Stimulated activated CD8-positive, alpha-beta memory T cell treated with anti-CD3 and anti-CD28 coated beads, Interleukin-2, amount 100 ng/mL, for 48 hours (primary cell): ENCODE measurements around the gene SLC25A21.

Experiments
- DNase-seq, 2 donors: peaks; one replicate each; pipeline ENCODE4 v3.0.0-alpha.2; 2020; ENCODE audit warnings: low read depth in 2 of 2

SLC25A21 gene

GRCh38 chr14:37045340-37046061, 126.9 kb downstream of the SLC25A21 start:
- no peak for DNase-seq

DNA sequence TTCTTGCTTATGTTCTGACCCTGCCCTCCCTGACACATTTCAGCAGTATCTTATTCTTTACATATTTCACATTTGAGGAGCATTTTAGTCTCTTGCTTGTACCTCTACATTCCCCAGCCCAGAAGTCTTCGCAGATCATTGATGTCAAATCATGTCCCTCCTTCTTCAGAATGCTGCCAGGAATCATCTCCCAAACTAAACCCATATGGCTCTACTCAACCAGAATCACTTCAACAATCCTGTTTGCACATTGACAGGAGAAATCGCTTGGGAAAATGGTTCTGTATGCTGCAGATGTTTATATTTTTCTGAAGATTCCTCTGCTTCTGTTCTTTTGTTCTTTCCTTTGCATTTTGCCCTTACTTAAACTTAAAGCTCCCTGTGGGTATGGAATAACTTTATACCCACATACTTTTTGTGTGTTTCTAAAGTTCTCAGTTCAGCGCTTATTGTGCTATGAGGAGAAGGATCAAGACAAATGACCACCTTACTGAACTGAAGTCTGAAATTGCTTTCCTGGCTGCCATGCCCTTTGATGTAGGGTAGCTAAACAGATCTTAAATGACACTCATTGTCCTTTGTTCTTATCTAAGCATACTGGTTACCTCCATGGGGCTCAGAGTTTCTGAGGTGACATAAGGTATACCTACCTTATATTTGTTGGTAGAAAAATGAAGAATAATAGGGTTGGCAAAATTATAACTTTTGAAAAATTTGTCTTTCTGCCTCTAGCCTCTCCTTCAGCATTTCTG, 134.6 kb downstream of the SLC25A21 start:
- DNase-seq: no peak

DNA sequence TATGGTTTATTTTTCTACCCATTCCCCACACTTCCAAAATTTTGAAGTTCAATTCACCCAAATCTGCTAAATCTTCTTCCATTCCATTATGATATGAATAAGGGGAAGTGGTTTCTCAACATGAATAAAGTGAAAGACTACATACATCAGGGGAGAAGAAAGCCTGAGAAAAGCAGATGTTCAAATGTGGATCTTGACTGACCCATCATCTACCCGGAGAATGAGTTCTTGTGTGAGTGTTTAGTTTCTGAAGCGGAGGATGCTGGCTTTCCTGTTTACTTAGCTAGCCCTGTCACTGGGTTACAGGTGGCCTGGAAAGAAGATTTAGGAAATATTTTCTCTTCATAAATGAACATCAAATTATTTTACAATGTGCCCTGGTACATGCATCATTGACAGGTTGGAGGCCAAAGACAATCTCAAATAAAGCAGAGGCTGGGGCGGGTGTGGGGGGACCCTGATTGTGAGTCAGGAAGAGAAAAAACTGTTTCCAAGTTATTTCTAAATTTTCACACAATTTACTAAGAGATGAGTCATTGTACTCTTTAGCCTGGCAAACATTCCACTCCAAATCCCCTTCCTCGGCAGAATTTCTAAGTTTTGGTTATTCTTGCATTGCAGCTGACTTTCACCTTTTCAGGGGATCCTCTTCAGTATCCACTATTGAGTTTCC, 135.6 kb downstream of the SLC25A21 start:
- DNase-seq: no peak

DNA sequence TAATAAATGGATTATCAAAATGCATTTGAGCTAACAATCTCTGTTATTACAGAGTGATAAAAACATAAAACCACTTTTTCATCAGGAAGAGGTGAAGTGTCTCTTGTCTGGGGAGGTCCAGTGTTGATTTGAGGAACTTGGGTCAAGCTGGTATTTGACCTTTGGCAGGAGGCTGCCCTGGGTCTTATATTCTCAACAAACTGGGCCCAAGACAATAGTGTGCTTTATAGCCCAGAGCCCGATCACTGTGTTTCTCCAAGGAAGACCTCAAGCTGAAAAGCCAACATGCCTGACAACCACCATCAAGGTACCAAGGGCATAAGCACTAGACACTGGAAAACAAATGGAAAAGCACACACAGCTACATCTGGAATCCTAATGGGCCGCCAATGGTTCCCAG, 137.0 kb downstream of the SLC25A21 start:
- no peak for DNase-seq

DNA sequence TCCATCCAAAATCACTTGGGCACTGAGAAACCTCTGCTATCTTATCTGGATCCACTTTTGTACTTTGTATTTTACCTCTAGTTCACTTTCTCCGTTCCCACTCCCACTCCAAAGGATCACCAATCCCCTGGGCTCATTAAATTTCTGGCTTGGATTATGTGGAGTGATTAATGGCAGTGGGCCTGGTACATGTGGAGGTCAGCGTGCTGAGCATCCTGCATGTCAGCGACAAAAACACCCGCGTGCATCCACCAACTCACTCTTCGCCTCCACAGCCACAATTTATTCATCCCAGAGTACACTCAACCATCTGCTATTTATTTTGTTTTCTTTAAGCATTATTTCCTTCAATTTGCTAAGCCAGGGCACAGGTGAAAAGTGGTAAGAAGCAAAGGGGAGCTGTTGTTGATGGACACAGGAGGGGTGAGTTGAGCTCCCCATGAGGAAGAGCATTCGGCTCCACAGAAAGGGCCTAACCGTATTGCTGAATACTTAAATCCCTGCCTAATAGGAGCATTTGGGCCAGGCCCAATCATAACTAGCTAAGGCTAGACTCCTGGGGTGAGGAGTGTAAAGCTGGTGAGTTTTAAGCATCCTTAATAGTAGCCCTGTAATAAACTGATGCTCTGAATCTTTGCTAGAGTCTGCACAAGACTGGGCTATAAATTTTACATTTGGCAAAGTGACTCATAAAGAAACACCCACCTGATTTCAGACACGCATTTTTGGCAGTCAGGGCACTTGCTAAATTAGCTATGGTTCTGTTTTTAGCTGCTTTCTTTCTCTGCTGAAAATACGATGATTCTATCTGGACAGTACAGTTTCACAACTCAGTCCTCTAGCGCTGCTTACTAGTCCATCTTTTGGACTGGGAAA, 137.8 kb downstream of the SLC25A21 start:
- DNase-seq: no peak

- DNase-seq: no peak
Measured at GRCh38 chr14:37032863-37033262, 139.5 kb downstream of the SLC25A21 start.

GRCh38 chr14:37027188-37027824, 145.1 kb downstream of the SLC25A21 start:
- no peak for DNase-seq

- DNase-seq: no peak
Measured at GRCh38 chr14:37023875-37024565, 148.4 kb downstream of the SLC25A21 start.

DNA sequence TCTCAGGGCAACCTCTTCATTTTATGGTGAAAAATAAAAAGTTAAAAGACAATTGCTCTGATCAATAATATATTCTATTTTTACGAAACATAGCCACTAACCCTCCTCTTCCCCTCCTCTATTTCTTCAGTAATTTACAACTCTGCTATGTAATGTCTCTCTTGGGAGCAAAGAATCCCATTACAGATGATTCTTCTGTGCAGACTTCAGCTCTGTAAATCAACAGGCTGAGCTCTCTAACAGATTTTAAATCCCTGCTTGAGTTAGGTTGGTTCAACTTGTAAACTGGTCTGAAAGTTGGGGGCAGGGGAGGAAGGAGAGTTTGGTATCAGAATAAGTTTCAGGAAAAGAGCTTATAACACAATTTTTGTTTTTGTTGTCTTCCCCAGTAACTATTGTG, 151.0 kb downstream of the SLC25A21 start:
- DNase-seq: no peak

- no peak for DNase-seq
Measured at GRCh38 chr14:37019488-37019887, 152.9 kb downstream of the SLC25A21 start.

GRCh38 chr14:37018571-37019240, 153.7 kb downstream of the SLC25A21 start:
- no peak for DNase-seq

GRCh38 chr14:37013078-37013477, 159.3 kb downstream of the SLC25A21 start:
- DNase-seq: no peak

DNA sequence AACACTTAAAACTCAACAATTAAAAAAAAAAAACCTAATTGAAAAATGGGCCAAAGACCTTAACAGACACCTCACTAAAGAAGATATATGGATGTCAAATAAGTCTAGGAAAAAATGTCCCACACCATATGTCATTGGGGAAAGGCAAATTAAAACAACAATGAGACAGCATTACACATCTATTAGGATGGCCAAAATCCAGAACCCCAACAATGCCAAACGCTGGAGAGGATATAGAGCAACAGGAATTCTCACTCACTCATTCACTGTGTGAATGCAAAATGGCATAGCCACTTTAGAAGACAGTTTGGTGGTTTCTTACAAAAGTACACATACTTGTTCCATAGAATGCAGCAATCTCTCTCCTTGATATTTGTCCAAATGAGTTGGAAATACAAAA, 173.7 kb downstream of the SLC25A21 start:
- DNase-seq: no peak

DNA sequence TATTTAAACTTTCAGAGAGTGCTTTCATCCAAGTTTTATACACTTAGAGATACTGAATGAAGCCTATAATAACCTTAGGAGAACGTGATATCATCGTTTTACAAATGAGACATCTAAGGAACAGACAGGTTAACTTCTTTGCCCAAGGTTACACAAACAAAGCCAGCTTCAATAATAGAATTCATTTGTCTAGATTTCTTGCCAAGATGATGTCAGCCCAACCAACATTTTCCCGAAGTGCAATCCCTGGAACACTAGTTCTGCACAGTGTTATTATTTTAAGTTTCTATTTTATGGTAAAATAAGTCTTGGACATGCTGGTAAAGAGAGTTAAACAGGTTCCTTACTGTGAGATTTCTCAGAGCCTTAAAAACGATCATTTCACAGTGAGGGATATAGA, 174.6 kb downstream of the SLC25A21 start:
- no peak for DNase-seq

DNA sequence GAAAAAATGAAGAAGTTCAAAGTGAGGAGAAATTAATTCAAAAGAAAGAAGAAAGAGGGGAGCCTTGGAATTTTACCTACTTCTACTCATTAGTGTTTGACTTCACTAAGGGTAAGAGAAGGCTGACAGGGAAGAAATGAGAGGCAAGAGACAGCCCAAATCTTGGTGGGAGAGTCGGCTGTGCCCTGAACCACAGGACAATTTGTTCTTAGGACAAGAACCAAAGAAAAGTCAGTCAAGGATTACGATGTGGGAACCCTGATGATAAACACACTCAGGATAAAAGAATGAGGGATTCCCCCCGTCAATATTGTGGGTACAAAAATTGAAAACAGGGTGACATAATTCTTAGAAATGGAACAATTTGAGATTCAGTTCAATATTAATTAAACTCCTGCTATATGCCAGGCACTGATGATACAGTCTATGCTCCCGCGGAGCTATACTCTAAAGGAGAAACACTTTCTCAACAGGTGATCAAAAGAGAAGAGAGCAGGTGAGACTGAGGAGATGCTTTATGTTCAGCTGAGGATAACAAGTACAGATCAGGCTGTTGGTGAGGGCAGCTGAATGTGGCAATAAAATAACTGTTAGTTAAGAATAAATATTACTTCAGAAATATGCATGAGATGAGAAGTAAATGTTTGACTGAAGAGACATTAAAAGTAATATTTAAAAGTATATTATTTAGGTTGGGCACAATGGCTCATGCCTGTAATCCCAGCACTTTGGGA, 175.4 kb downstream of the SLC25A21 start:
- DNase-seq: no peak

DNA sequence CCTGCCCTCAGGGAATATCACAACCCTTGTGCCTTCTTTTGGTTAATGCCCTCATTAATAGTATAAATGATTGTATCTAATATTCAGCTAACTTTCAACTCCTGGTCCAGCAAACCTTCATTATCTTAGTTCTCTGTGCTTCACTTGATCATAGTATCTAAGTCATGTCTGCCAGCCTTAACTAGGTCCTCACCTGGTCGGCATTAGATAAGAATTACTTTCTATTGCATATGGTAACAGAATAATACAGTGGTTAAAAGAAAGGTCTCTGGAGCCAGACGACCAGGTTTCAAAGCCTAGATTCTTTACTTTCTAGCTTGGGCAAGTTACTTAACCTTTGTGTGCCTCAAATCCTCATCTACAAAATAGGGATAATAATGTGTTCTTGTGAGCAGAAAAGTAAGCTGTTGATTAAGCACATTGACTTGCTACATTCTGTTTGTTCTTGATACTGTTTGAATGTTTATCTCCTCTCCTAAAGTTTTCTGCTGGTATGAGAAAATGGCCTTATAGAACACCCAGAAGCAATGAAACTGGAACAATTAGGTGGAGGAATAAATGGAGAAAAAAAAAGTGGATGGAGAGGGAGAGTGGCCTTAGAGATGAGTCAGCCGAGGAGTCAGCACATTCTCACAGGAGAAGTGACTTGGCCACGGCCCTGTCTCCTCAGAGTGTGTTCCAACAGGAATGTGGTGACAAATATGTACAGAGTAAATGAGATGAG, 176.1 kb downstream of the SLC25A21 start:
- no peak for DNase-seq

DNA sequence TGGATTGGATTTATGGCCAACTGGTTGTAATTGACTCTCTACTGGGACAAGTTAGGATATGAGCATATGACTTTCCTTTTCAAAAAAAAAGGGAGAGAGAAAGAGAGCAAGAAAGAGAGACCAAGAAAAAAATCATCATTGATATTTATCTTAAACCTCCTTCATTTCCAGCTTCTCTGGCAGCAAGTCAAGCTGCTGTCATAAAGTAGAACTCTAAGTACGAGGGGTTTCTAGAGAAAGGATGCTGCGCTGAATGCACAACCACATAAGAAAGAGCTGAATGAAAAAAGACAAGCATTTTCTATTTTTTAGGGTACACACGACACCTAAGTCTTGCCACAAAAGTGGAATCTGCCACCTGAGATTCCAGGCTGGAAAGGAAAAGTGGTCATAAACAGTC, 182.6 kb downstream of the SLC25A21 start:
- DNase-seq: no peak

GRCh38 chr14:36988989-36989388, 183.4 kb downstream of the SLC25A21 start:
- DNase-seq: no peak

DNA sequence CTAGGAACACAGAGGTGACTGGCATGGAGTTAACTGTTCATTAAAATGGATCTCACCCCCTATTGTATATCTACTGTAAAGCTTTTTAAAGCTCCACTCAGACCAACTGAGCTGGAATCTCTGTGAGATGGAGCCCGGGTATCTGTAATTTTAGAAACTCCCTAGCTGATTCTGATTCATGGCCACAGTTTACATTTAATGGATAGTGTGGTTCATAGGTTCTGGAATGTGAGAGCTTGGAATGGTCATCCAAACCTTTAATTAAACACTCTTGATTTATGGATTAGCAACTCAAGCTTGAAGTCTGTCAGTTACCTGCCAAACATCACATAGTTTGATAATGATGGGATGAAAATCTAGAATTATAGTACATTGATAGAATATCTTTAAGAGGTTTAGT, 183.8 kb downstream of the SLC25A21 start:
- DNase-seq: no peak
